ENCODE data around the gene PSME3.

DNA sequence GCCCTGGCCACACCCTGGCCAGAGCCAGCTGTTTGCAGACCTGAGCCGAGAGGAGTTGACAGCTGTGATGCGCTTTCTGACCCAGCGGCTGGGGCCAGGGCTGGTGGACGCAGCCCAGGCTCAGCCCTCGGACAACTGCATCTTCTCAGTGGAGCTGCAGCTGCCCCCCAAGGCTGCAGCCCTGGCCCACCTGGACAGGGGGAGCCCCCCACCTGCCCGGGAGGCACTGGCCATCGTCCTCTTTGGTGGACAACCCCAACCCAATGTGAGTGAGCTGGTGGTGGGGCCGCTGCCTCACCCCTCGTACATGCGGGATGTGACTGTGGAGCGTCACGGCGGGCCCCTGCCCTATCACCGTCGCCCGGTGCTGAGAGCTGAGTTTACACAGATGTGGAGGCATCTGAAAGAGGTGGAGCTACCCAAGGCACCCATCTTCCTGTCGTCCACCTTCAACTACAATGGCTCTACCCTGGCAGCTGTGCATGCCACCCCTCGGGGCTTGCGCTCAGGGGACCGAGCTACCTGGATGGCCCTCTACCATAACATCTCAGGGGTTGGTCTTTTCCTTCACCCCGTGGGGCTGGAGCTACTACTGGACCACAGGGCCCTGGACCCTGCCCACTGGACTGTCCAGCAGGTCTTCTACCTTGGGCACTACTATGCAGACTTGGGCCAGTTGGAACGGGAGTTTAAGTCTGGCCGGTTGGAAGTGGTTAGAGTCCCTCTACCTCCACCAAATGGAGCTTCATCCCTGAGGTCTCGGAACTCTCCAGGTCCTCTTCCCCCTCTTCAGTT, 11.8 kb downstream of the PSME3 start:
- TF ChIP-seq, protein P1, sequence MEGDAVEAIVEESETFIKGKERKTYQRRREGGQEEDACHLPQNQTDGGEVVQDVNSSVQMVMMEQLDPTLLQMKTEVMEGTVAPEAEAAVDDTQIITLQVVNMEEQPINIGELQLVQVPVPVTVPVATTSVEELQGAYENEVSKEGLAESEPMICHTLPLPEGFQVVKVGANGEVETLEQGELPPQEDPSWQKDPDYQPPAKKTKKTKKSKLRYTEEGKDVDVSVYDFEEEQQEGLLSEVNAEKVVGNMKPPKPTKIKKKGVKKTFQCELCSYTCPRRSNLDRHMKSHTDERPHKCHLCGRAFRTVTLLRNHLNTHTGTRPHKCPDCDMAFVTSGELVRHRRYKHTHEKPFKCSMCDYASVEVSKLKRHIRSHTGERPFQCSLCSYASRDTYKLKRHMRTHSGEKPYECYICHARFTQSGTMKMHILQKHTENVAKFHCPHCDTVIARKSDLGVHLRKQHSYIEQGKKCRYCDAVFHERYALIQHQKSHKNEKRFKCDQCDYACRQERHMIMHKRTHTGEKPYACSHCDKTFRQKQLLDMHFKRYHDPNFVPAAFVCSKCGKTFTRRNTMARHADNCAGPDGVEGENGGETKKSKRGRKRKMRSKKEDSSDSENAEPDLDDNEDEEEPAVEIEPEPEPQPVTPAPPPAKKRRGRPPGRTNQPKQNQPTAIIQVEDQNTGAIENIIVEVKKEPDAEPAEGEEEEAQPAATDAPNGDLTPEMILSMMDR (IDR thresholded peaks at IDR 0.05) = no peak
- TF ChIP-seq POLR2A (IDR thresholded peaks at IDR 0.05) = no peak
